ENCODE measurements around the gene KIF26A.

Gene KIF26A

DNA sequence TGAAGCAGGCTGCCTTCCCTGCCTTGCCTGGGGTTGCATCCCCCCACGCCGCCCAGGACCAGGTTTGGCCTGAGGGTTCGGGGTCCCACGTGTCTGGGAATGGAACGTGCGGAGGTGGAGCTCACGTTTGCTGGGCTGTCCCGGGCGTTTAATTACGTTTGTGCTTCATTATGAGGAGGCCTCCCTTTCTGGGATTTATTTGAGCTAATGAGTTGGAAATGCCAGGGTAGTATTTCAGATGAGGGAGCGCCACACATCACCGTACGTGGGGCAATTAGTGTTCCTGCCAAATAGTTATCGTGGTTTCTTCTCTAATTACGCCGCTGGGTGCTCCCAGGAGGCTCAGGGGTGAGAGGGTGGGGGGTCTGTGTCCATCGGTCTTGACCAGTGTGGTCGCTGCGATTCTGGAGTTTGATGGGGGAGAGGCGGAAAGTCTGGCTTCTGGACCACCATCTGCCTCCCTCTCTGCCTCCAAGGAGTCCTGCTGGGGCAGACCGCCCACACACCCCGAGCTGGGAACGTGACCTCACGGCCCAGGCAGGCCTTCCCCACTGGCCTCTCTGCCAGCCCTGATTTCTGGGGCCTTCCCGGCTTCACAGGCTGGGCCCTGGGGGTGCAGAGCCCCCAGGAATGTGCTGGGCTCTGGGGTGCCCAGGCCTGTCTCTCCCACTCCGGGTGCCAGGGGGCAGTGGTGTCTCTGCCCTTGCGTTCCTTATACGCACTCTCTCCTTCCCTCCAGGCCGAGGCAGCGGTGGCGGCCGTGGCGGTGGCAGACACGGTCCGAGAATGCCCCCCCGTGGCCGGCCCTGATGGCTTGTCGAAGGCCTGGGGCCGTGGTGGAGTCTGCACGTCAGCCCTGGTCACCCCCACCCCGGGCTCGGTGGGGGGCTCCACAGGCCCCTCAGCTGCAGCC lies 18.9 kb downstream of the KIF26A start:
- DNase-seq (ENCODE audit: low spot score) = no peak

DNA sequence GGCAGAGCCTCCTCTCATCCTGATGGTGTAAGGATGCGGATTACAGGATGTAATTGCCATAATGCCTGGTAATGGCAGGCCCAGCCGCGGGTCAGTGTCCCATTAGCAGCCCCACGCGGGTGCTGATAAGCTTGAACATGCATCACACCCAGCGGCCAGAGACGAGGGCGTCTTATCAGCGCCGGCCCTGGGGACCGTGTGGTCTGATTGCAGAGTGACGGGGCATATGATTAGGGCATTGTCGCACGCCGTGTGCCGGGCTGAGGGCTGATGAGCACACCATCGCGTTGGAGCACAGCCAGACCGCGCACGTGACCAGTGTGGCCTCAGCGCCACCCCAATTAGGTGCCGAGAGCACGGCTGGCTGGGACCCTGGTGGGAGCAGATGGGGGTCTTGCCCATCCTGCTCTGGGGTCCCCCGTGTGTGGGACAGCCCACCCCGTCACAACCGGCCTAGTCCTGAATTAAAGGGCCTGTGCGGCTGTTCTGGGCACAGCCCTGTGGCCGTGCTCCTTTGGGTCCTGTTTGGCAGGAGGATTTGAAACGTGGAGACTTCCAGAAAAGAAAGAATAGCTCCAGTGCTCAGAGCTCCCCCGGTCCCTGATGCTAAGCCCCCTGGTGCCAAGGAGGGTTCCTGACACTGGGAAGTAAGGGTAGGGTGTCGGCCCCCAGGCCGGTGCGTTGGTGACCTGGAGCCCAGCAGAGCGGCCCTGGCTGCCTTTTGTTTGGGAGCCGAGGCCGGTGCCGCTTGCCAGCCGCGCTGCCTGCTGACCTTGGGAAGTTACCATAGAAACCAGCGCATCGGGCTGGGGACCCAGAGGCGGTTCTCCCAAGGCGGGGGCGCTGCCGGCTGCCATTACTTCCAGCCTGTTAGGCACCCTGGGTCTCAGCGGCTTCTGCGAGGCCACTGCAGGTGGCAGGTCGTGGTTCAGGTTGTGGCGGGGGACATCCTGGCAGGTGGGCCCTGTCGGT lies 20.7 kb downstream of the KIF26A start:
- no peak for DNase-seq (ENCODE audit: low spot score)

DNA sequence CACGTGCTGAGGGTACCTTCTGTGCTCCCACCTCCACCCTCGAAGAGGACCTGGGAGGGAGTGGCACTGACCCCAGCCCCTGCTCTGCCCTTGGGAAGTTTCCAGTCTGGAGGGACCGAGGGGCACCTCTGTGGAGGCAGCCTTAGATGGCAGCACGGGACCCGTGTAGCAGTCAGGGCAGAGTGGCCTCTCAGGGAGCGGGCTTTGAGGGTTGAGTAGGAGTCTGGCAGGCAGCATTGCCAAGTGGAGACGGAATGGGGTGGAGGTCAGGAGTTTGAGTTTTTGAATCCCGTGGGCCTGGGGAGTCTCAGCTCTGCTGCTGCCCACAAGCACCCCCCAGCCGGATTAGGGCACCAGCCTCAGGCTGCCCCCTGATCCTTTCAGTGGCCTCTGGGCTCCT lies 21.6 kb downstream of the KIF26A start:
- DNase-seq (ENCODE audit: low spot score) = no peak

DNA sequence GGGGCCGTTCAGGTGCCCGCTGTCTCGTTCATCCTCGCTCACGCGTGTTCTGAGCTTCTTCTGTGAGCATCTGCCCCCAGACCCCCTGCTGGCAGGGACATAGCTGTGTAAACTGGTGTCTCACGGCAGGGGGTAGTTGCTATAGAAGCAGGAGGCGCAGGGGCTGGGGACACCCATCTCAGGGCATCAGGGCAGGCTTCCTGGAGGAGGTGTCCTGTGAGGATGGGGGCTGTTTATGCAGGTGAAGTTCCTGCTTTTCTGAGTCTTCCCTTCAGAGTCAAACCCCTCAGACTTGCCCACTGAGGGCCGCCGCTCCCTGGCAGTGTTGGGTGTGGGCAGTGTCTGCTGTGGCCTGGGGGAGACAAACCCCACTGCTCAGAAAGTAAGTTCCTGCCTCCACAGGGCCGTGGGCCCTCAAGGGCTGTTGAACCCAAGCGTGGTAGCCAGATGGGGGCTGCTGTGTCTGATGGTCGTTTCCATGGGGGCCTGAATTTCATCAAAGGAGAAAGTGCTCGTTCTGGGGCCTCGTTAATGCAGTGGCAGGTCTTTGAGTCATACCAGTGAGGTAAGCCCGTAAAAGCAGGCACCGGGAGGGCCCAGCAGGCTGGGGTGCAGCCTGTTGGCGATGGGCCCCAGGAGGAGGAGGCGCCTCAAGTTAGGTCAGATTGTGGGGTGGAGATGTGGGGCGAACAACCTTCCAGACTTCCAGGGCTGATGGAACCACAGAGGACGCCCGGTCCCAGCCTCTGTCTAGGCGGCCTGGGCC lies 23.4 kb downstream of the KIF26A start:
- no peak for DNase-seq (ENCODE audit: low spot score)

DNA sequence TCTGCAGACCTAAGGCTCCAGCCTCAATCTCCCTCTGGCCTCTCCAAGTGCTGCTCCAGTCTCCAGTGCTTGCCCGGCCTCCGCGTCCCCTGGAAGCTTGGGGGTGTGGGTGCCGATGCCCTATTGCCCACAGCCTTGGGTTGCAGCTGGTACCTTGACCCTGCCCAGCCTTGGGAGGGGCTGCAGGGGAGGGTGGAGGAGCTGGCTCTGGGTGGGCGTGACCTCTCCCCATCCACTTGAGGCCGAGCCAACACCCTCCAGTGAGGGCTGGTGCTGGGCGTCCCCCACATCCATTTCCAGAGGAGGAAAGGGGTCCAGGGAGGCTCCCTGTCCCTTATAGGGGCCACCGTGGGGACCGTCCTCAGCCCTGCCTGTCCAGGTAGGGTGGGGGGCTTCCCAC lies 24.1 kb downstream of the KIF26A start:
- no peak for DNase-seq (ENCODE audit: low spot score)

DNA sequence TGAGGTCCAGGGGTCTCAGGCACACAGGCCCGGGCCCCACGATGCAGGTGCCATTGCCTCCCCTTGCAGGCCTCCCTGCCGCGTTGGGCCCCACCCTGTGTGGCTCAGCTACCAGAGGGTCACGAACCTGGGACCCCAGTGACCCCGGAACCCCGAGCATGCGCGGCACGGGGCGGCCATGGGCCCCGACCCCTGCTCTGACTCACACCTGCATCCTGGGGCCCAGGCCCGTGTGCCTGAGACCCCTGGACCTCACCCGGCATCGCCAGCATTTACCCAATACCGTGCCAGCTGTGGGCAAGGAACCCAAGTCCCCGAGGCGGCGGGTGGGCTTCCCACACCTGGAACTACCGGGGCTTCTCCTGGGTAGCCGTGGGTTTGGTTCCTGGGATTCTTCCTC lies 25.2 kb downstream of the KIF26A start:
- DNase-seq (ENCODE audit: low spot score) = no peak

DNA sequence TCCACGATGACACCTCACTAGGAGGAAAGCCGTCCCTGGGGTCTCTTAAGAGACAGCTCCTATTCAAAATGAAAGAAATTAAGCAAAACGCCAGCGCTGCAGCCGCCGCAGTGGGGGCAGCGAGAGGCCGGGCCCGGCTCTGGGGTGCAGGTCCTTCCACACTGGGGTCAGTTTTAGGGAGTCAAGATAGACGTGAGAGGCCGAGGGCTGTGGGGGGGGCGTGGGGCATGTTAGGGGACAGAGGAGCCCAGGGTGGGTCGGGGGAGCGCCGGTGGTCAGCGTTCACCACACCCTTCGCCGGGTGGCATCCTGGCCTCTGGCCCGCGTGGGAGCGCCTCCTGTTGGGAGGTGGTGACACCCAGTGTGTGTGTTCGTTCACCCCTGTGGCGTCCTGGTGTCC lies 25.7 kb downstream of the KIF26A start:
- no peak for DNase-seq (ENCODE audit: low spot score)

DNA sequence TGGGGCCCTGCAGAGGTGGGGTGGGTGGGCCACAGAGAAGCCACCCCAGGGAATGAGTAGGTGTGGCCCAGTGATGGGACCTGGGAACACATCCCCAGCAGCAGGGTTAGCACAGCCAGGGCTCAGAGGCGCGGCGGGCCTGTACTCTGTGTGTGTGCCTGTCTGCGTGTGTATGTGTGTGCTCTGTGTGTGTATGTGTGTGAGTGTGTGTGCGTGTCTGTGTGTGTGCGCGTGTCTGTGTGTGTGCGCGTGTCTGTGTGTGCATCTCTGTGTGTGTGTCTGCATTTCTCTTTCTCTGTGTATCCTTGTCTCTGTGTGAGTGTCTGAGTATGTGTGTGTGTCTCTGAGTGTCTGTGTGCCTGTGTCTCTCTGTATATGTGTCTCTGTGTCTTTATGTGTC lies 26.1 kb downstream of the KIF26A start:
- DNase-seq (ENCODE audit: low spot score) = no peak

DNA sequence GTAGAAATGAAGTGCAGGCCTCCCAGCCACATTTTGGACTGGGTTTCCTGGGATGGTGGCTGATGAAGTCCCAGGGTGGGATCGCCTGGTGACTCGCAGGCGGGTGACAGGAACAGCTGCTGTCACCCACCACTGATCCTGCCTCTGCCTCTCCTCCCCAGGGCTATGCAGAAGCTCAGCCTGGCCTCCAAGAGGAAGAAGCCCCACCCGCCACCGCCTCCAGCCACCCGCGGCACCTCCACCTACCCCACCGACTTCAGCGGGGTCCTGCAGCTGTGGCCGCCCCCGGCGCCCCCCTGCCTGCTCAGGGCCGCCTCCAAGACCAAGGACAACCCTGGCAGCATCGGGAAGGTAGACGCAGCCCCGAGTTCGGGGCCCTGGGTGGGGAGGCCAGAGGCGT lies 28.3 kb downstream of the KIF26A start:
- DNase-seq (ENCODE audit: low spot score) = no peak

DNA sequence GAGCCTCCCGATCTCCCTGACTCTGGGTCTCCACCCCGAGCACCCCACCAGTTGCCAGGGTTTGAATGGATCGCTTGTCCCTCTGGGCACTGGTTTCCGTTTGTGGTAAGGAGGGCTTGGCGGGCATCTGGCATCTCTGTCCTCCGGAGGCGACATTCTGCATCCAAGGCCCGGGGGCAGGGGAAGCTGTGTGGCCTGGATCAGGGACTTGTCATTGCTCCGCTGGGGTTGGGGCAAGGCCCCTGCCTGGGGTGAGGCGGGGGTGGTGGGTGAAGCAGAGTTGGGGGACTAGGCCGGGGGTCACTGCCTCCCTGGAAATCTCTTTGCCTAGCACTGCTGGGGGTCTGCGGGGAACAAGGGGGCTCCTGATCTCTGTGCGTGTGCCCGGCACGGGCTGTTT lies 30.2 kb downstream of the KIF26A start:
- DNase-seq (ENCODE audit: low spot score) = no peak

DNA sequence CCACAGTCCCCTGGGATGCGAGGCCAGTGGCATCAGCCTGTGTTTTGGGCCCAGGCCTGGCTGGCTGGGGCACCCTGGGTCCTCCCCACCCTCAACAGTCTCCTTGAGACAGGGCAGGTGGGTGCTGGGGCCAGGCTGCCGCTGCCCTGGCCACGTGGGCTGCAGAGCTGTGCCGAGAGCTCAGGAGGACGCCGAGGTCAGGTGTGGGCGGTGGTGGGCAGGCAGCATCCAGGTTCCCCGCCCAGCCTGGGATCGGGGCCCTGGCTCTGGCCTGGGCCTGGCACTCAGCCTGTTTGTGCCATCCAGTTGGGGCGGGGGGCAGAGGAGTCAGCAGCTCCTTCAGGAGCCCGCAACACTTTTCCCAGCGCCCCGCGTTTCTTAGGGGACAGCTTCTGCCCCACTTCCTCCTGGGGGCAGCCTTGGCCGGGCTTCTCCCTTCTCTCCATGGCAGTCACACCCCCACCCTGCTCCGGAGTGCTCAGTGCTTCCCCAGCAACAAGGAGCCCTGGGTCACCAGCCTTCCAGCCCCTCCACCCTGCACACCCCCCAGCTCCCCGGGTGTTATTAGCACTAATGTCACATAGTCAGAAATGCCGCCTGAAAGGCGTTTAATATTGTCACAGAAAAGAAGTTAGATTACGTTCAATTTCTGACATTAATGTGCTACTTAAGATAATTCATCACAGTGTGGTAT lies 30.8 kb downstream of the KIF26A start:
- DNase-seq (ENCODE audit: low spot score) = no peak

DNA sequence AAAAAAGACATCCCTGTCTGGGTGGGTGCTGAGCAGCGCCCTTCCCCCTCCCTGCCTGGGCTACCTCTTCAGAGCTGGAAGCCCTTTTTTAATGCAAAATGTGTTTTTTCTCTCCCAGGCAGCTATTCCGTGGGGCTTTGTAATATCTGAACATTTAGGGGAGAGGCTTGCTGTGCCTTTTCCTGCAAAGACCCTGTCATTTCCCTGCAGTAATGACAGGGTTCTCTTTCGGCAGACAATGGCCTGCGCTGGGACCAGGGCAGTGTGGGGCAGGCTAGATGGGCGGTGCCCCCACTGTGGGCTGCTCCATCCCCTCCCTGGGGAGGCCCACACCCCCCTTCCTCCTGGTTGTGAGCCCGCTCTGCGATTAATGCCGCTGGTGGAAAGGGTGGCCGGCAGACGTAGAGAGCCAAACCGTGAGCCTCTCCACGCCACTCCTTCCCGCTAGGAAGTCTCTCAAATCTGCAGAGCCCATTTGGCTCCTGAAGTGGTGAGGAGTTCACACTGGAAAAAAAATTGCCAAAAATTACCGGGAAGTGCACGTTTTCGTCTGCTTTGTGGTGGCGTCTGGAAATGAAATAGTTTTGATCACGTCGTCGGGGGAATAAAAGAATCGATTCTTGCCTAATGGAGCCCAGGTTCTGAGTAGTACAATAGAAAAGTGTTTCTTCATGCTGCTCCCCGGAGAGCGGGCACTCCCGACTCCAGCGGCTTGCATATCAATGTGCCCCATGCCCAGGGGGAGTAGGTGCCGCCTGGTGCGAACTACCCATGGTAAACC lies 31.5 kb downstream of the KIF26A start:
- DNase-seq (ENCODE audit: low spot score) = no peak

DNA sequence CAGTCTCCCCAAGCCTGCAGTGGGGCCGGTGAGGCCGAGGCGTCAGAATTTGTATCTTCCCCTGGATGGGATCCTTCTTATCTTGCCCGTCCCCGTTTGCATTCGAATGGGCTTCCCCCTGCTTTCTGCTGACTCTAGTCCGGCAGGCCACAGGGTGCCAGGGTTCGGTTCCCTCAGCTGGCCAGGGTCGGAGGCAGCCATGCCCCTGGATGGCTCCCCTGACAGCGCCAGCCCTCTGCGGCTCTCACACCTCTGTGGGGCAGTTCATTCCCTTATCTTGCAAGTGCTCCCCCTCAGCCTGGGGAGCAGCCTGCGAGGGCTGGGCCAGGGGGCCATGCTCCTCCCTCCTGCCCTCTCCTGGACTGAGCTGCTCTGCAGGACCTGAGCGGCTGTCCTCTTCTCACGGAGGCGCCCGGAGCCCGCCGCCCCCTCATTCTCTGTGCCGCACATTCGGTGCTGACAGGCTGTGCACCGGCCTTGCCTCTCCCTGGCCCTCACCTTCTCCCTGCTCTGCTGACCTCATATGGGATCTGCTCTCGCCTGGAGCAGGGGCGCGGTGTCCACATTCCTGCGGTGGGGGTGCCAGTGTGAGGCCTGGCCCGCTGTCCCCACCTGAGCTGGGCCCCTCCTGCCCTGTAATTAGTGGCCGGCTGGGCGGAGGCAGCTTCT lies 32.8 kb downstream of the KIF26A start:
- DNase-seq (ENCODE audit: low spot score) = no peak

DNA sequence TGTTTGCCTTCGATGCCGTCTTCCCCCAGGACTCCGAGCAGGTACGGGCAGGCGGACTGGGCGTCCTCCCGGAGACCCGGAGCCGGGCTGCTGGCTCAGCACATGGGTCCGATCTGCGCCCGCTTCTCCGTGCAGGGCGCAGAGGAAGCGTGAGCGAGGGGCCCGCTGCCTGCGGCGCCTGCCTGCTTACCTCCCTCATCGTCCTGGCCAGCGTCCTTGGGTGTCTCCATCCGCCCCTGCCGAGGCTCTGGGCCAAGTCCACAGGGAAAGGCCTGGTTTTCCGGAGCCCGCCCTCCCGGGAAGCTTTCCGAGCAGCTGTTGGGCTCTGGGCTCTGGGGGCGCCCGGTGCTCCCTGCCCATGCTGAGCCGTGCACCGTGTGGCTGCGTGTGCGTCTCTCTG lies 33.5 kb downstream of the KIF26A start:
- no peak for DNase-seq (ENCODE audit: low spot score)

DNA sequence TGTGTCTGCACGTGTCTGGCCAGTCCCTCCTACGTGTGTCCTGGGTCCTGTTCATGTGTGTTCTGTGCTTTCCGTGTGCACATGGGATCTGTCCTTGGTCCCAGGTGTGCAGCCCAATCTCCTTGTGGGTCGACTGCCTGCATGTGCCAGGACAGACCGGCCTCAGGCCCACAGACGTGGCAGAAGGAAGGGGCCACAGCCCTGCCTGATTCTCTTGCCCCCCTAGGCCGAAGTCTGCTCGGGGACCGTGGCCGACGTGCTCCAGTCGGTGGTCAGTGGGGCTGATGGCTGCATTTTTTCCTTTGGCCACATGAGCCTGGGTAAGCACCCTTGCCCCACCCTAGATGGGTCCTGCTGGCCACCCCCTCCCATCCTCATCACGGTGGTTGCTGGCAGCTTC lies 34.0 kb downstream of the KIF26A start:
- DNase-seq (ENCODE audit: low spot score) = no peak

DNA sequence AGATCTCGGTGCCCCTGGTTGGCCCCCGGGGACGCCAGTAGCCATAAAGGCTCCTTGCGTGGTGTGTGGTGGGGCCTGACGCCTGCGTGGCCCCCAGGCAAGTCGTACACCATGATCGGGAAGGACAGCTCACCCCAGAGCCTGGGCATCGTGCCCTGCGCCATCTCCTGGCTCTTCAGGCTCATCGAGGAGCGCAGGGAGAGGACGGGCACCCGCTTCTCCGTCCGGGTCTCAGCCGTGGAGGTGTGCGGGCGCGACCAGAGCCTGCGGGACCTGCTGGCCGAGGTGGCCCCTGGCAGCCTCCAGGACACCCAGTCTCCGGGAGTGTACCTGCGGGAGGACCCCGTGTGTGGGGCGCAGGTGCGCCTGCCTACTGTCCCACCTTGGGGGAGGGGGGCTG lies 34.5 kb downstream of the KIF26A start:
- DNase-seq (ENCODE audit: low spot score) = no peak

DNA sequence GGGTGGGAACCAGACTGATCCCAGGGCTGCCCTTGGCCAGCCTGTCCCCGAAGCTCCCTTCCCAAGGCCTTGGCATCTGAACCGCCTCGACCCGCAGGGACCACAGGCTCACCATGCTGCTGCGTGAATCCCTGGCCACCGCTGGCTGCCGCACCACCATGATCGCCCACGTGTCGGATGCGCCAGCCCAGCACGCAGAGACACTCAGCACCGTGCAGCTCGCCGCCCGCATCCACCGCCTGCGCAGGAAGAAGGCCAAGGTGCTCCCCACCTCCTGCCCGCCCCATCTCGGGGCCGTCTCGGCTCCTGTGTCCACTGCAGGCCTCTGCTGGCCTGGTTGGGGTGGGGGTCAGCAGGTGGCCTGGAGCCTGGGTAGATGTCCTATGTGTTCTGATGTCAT lies 35.7 kb downstream of the KIF26A start:
- no peak for DNase-seq (ENCODE audit: low spot score)

DNA sequence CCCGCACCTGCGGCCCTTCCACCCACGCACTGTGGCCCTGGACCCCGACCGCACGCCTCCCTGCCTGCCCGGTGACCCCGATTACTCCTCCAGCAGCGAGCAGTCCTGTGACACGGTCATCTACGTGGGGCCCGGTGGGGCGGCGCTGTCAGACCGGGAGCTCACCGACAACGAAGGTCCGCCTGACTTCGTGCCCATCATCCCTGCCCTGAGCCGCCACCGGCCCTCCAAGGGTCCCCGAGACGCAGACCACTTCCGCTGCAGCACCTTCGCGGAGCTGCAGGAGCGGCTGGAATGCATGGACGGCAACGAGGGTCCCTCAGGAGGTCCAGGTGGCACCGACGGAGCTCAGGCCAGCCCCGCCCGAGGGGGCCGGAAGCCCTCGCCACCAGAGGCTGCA lies 36.7 kb downstream of the KIF26A start:
- no peak for DNase-seq (ENCODE audit: low spot score)

DNA sequence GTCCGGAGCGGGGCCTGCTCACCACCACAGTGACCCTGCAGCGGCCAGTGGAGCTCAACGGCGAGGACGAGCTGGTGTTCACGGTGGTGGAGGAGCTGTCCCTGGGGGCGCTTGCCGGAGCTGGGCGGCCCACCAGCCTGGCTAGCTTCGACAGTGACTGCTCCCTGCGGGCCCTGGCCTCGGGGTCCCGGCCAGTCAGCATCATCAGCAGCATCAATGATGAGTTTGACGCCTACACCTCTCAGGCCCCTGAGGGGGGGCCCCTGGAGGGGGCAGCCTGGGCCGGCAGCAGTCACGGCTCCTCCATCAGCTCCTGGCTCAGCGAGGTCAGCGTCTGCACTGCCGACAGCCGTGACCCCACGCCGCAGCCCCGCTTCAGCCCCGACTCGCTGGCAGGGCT lies 37.4 kb downstream of the KIF26A start:
- no peak for DNase-seq (ENCODE audit: low spot score)

DNA sequence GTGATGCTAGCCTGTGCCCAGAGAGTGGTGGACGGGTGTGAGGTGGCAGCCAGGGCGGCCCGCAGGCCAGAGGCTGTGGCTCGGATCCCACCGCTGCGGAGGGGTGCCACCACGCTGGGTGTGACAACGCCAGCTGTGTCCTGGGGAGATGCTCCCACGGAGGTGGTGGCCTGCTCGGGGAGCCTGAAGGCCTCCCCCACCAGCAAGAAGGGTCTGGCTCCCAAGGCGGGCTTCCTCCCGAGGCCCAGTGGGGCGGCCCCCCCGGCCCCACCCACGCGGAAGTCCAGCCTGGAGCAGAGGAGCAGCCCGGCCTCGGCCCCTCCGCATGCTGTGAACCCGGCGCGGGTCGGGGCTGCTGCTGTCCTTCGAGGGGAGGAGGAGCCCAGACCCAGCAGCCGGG lies 38.2 kb downstream of the KIF26A start:
- DNase-seq (ENCODE audit: low spot score) = no peak
